Adrenal gland (tissue), 5 donors: ENCODE measurements around the gene ATXN1.

ENCODE experiments used
- CTCF ChIP-seq, 6 experiments: fragments of 450-650 bp in 4 of 6; fragments of 200-600 bp in 2 of 6; sonication (generic) in 1 of 6; IDR thresholded peaks; 1 replicate in 5 of 6; 2 replicates in 1 of 6; pipeline versions ENCODE4 v1.5.1 to v1.8.0; 2016 to 2021; ENCODE audit warnings: antibody characterized with exemption in 6 of 6, mild to moderate bottlenecking in 2 of 6, moderate library complexity in 1 of 6
- POLR2A ChIP-seq, 2 donors: fragments of 450-650 bp; IDR thresholded peaks; one replicate each; pipeline ENCODE4 v1.6.1; 2017; ENCODE audit warnings: antibody characterized with exemption in 2 of 2, mild to moderate bottlenecking in 2 of 2, moderate library complexity in 1 of 2
- donor health status: DM: no; HTN: no; CAD: no.

GRCh38 chr6:16346831-16347230, 414.4 kb downstream of the ATXN1 start:
- TF ChIP-seq POLR2A (IDR thresholded peaks at IDR 0.05) (no peak), CTCF (IDR thresholded peaks at IDR 0.05) (no peak)
